HEK293 (cell line): Measurements from ENCODE around the gene ZNF354C.

Experiments used
- HOXC10 ChIP-seq: sonication (generic); formaldehyde crosslinking; IDR thresholded peaks from 2 replicates; pipeline ENCODE4 v1.8.1; 2023; ENCODE audit warnings: mild to moderate bottlenecking, missing genetic modification reagents
- KLF10 ChIP-seq: fragments of 450-650 bp; IDR thresholded peaks from 2 replicates; pipeline ENCODE4 v1.5.1; 2018; ENCODE audit warnings: missing biosample characterization, mild to moderate bottlenecking, missing genetic modification characterization
- MYNN ChIP-seq: fragments of 450-650 bp; formaldehyde crosslinking; IDR thresholded peaks from 2 replicates; pipeline ENCODE4 v1.5.1; 2016; ENCODE audit warnings: missing biosample characterization, missing genetic modification characterization, borderline replicate concordance
- OVOL3 ChIP-seq: fragments of 450-650 bp; formaldehyde crosslinking; IDR thresholded peaks from 2 replicates; pipeline ENCODE4 v1.5.1; 2016; ENCODE audit warnings: missing biosample characterization, missing genetic modification characterization
- RBAK ChIP-seq: fragments of 450-650 bp; formaldehyde crosslinking; IDR thresholded peaks from 2 replicates; pipeline ENCODE4 v1.5.1; 2016; ENCODE audit warnings: missing biosample characterization, missing genetic modification characterization
- SP7 ChIP-seq: fragments of 450-650 bp; formaldehyde crosslinking; IDR thresholded peaks from 2 replicates; pipeline ENCODE4 v1.5.1; 2016; ENCODE audit warnings: missing biosample characterization, missing genetic modification characterization
- ZBTB11 ChIP-seq: fragments of 450-650 bp; formaldehyde crosslinking; conservative IDR thresholded peaks from 2 replicates; pipeline ENCODE4 v1.5.1; 2016; ENCODE audit warnings: low read depth, missing biosample characterization, missing genetic modification characterization
- ZBTB48 ChIP-seq: fragments of 450-650 bp; formaldehyde crosslinking; IDR thresholded peaks from 2 replicates; pipeline ENCODE4 v1.5.1; 2016; ENCODE audit warnings: missing biosample characterization, missing genetic modification characterization
- ZEB2 ChIP-seq: fragments of 450-650 bp; formaldehyde crosslinking; IDR thresholded peaks from 2 replicates; pipeline ENCODE4 v1.5.1; 2016; ENCODE audit warnings: missing biosample characterization, missing genetic modification characterization
- ZNF112 ChIP-seq: fragments of 450-650 bp; formaldehyde crosslinking; IDR thresholded peaks from 2 replicates; pipeline ENCODE4 v1.5.0; 2017; ENCODE audit warnings: missing biosample characterization, missing genetic modification characterization
- ZNF148 ChIP-seq: fragments of 450-650 bp; formaldehyde crosslinking; IDR thresholded peaks from 2 replicates; pipeline ENCODE4 v1.5.0; 2017; ENCODE audit warnings: missing biosample characterization, missing genetic modification characterization, borderline replicate concordance
- ZNF214 ChIP-seq: fragments of 450-650 bp; formaldehyde crosslinking; IDR thresholded peaks from 2 replicates; pipeline ENCODE4 v1.5.1; 2017; ENCODE audit warnings: missing biosample characterization, mild to moderate bottlenecking, missing genetic modification characterization, borderline replicate concordance
- ZNF223 ChIP-seq: fragments of 450-650 bp; formaldehyde crosslinking; IDR thresholded peaks from 2 replicates; pipeline ENCODE4 v1.5.1; 2016; ENCODE audit warnings: missing biosample characterization, missing genetic modification characterization
- ZNF239 ChIP-seq: fragments of 450-650 bp; formaldehyde crosslinking; IDR thresholded peaks from 2 replicates; pipeline ENCODE4 v1.5.1; 2016; ENCODE audit warnings: missing biosample characterization, missing genetic modification characterization
- ZNF423 ChIP-seq: fragments of 450-650 bp; formaldehyde crosslinking; IDR thresholded peaks from 2 replicates; pipeline ENCODE4 v1.5.1; 2016; ENCODE audit warnings: missing biosample characterization, missing genetic modification characterization
- ZNF514 ChIP-seq: fragments of 450-650 bp; formaldehyde crosslinking; IDR thresholded peaks from 2 replicates; pipeline ENCODE4 v1.5.1; 2016; ENCODE audit warnings: missing biosample characterization, missing genetic modification characterization
- ZNF544 ChIP-seq: fragments of 450-650 bp; formaldehyde crosslinking; IDR thresholded peaks from 2 replicates; pipeline ENCODE4 v1.5.0; 2017; ENCODE audit warnings: missing biosample characterization, missing genetic modification characterization
- ZNF585B ChIP-seq: fragments of 450-650 bp; formaldehyde crosslinking; IDR thresholded peaks from 2 replicates; pipeline ENCODE4 v1.5.1; 2016; ENCODE audit warnings: missing biosample characterization, missing genetic modification characterization
- ZNF600 ChIP-seq: fragments of 450-650 bp; formaldehyde crosslinking; IDR thresholded peaks from 2 replicates; pipeline ENCODE4 v1.5.1; 2016; ENCODE audit warnings: missing biosample characterization, missing genetic modification characterization
- ZNF792 ChIP-seq: fragments of 450-650 bp; formaldehyde crosslinking; IDR thresholded peaks from 2 replicates; pipeline ENCODE4 v1.5.1; 2016; ENCODE audit warnings: missing biosample characterization, missing genetic modification characterization
- TF ChIP-seq, protein P1 (sequence below): fragments of 450-650 bp; formaldehyde crosslinking; IDR thresholded peaks from 2 replicates; pipeline ENCODE4 v1.5.1; 2016; ENCODE audit warnings: missing biosample characterization, missing genetic modification characterization
- TF ChIP-seq, protein P2 (sequence below): fragments of 450-650 bp; formaldehyde crosslinking; IDR thresholded peaks from 2 replicates; pipeline ENCODE4 v1.5.1; 2017; ENCODE audit warnings: missing biosample characterization, missing genetic modification characterization
- TF ChIP-seq, protein P3 (sequence below): fragments of 450-650 bp; formaldehyde crosslinking; IDR thresholded peaks from 2 replicates; pipeline ENCODE4 v1.5.1; 2016; ENCODE audit warnings: missing biosample characterization, missing genetic modification characterization
- TF ChIP-seq, protein P4 (sequence below): fragments of 450-650 bp; formaldehyde crosslinking; IDR thresholded peaks from 2 replicates; pipeline ENCODE4 v1.5.1; 2016; ENCODE audit warnings: missing biosample characterization, missing genetic modification characterization
- TF ChIP-seq, protein P5 (sequence below): fragments of 450-650 bp; formaldehyde crosslinking; IDR thresholded peaks from 2 replicates; pipeline ENCODE4 v1.5.1; 2017; ENCODE audit warnings: missing biosample characterization, missing genetic modification characterization

Gene ZNF354C

DNA sequence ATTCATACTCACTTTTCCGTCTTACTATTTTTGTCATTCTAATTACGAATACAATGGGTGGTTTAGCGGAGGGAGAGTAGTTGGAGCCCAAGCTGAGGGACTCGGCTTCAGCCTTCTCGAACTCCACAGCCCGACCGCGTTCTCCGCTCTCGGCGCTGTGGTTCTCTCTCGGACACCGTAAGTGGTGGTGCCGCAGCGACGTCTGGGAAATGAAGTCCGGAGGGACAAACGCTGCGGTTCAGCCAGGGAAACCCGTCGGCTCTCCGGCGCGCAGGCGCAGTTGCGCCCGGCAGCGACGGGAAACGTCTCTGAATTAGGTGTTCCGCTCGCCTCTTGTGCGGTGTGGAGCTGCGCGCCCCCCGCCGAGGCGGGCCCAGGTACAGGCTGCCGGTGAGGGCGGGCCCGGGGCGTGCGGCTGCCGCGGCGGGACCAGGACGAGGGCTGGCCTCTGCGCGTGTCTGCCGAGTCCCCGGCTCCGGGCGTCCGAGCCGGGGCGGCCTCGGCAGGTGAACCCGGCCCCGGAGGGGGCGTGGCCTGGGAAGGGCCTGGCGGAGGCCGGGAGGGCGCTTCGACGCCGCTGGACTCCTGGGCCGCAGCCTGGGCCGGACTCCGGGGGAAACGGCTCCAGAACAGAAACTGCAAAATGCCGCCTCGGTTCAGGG, 36.5 kb upstream of the ZNF354C start, which contains the start of gene ZNF879 (continued):
- TF ChIP-seq ZNF514 (tag by site-specific recombination) (no peak), RBAK (tag by site-specific recombination) (no peak), ZNF585B (no peak), ZEB2 (tag by site-specific recombination) (peak; percentile 56; the same call in 1 of the 2 replicates), HOXC10 (no peak), OVOL3 (no peak), MYNN (tag by site-specific recombination) (no peak), ZNF544 (no peak), ZNF214 (tag by site-specific recombination) (no peak), KLF10 (tag by site-specific recombination) (0 out of 2 replicates have a peak, but pooled peaks have one; percentile 29), ZNF148 (tag by site-specific recombination) (no peak), ZNF792 (tag by site-specific recombination) (no peak), ZBTB48 (tag by site-specific recombination) (no peak), ZNF112 (tag by site-specific recombination) (no peak), ZNF600 (0 out of 2 replicates have a peak, but pooled peaks have one; percentile 13), ZNF239 (tag by site-specific recombination) (no peak), ZNF423 (tag by site-specific recombination) (no peak), SP7 (tag by site-specific recombination) (no peak; the same call in 1 of the 2 replicates), ZBTB11 (tag by site-specific recombination) (peak; percentile 44; the same call in 1 of the 2 replicates), ZNF223 (no peak)
- TF ChIP-seq, protein P1, sequence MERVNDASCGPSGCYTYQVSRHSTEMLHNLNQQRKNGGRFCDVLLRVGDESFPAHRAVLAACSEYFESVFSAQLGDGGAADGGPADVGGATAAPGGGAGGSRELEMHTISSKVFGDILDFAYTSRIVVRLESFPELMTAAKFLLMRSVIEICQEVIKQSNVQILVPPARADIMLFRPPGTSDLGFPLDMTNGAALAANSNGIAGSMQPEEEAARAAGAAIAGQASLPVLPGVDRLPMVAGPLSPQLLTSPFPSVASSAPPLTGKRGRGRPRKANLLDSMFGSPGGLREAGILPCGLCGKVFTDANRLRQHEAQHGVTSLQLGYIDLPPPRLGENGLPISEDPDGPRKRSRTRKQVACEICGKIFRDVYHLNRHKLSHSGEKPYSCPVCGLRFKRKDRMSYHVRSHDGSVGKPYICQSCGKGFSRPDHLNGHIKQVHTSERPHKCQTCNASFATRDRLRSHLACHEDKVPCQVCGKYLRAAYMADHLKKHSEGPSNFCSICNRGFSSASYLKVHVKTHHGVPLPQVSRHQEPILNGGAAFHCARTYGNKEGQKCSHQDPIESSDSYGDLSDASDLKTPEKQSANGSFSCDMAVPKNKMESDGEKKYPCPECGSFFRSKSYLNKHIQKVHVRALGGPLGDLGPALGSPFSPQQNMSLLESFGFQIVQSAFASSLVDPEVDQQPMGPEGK (tag by site-specific recombination) = no peak
- TF ChIP-seq, protein P2, sequence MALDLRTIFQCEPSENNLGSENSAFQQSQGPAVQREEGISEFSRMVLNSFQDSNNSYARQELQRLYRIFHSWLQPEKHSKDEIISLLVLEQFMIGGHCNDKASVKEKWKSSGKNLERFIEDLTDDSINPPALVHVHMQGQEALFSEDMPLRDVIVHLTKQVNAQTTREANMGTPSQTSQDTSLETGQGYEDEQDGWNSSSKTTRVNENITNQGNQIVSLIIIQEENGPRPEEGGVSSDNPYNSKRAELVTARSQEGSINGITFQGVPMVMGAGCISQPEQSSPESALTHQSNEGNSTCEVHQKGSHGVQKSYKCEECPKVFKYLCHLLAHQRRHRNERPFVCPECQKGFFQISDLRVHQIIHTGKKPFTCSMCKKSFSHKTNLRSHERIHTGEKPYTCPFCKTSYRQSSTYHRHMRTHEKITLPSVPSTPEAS (tag by site-specific recombination) = no peak
- TF ChIP-seq, protein P3, sequence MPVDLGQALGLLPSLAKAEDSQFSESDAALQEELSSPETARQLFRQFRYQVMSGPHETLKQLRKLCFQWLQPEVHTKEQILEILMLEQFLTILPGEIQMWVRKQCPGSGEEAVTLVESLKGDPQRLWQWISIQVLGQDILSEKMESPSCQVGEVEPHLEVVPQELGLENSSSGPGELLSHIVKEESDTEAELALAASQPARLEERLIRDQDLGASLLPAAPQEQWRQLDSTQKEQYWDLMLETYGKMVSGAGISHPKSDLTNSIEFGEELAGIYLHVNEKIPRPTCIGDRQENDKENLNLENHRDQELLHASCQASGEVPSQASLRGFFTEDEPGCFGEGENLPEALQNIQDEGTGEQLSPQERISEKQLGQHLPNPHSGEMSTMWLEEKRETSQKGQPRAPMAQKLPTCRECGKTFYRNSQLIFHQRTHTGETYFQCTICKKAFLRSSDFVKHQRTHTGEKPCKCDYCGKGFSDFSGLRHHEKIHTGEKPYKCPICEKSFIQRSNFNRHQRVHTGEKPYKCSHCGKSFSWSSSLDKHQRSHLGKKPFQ = no peak
- TF ChIP-seq, protein P4, sequence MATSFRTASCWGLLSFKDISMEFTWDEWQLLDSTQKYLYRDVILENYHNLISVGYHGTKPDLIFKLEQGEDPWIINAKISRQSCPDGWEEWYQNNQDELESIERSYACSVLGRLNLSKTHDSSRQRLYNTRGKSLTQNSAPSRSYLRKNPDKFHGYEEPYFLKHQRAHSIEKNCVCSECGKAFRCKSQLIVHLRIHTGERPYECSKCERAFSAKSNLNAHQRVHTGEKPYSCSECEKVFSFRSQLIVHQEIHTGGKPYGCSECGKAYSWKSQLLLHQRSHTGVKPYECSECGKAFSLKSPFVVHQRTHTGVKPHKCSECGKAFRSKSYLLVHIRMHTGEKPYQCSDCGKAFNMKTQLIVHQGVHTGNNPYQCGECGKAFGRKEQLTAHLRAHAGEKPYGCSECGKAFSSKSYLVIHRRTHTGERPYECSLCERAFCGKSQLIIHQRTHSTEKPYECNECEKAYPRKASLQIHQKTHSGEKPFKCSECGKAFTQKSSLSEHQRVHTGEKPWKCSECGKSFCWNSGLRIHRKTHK = no peak
- TF ChIP-seq, protein P5, sequence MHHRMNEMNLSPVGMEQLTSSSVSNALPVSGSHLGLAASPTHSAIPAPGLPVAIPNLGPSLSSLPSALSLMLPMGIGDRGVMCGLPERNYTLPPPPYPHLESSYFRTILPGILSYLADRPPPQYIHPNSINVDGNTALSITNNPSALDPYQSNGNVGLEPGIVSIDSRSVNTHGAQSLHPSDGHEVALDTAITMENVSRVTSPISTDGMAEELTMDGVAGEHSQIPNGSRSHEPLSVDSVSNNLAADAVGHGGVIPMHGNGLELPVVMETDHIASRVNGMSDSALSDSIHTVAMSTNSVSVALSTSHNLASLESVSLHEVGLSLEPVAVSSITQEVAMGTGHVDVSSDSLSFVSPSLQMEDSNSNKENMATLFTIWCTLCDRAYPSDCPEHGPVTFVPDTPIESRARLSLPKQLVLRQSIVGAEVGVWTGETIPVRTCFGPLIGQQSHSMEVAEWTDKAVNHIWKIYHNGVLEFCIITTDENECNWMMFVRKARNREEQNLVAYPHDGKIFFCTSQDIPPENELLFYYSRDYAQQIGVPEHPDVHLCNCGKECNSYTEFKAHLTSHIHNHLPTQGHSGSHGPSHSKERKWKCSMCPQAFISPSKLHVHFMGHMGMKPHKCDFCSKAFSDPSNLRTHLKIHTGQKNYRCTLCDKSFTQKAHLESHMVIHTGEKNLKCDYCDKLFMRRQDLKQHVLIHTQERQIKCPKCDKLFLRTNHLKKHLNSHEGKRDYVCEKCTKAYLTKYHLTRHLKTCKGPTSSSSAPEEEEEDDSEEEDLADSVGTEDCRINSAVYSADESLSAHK = no peak
